RKO (cell line): ENCODE results near the gene CIBAR2.

Experiments used
- DNase-seq: peaks from one replicate; pipeline ENCODE4 v3.0.0-alpha.2; 2016; ENCODE audit warnings: low spot score

Gene CIBAR2

DNA sequence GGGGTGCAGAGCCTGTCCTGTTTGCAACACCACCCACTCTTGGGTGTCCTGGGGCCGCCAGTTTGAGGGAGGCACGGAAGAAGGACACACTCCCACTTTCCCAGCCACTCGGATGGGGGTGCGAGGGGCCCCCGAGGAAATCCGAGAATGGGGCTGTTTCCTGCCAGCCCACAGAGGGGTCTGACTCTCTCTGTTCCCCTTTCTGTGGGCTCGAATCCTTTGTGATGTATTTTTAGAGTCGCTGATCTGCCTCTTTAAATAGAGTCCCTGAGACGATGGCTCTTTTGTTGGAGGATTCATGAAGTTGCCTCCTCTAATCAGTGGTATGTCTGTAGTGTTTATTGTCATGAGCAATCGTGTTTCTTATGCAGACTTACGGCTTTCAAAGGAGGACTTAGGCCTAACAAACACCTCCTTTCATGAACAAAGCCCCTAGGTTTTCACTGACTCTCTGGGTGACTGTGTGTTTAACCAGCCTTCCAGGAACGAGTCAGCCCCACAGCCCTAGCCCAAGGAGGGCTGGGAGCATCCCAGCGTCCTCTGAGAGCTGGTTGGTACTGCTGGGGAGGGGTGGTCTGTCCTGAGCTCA is 29.1 kb downstream of the CIBAR2 start:
- DNase-seq: no peak

DNA sequence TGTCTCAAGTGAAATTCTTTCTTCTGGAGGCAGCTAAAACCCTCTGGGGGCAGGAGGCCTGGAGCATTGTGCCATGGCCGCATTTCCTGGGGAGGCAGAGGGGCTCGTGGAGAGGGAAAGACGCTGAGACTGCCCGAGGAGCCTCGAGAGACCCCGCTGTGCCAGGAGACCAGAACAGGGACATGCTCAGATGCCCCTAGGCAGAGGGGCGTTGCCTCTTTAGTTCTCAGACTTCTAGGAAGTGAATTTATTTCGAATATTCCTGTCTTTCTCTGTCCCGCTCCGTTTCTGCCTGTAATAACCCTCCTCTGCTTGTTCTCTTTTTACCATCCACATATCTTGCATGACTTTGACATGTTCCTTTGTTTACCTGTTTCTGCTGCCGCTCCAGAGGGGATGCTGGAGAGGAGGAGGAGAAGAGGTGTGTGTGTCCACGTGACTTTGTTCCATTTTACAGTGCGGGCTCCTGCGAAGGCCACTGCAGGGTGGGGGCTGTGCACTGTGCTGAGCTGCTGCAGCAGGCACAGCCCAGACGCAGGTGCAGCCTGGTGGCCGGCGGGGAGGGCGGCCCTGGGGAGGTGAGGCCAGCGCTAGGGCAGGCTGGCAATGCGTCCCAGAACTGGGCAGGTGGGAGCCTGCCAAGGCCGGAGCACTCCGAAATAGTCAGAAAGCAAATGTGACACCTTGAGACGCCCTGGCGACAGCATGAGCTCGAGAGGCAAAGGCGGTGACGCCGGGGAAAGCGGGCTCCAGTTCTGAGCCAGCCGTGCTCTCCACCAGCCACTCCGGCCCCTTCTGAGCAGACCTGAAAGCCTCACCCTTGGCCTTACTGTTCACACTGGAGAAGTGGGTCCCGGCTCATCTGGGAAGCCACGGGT is 29.9 kb downstream of the CIBAR2 start:
- no peak for DNase-seq

GRCh38 chr16:85081765-85082164 is 30.5 kb downstream of the CIBAR2 start:
- DNase-seq: no peak

- no peak for DNase-seq
Observed at GRCh38 chr16:85081038-85081437, 31.2 kb downstream of the CIBAR2 start.

- no peak for DNase-seq
Observed at GRCh38 chr16:85079785-85080570, 32.3 kb downstream of the CIBAR2 start.

DNA sequence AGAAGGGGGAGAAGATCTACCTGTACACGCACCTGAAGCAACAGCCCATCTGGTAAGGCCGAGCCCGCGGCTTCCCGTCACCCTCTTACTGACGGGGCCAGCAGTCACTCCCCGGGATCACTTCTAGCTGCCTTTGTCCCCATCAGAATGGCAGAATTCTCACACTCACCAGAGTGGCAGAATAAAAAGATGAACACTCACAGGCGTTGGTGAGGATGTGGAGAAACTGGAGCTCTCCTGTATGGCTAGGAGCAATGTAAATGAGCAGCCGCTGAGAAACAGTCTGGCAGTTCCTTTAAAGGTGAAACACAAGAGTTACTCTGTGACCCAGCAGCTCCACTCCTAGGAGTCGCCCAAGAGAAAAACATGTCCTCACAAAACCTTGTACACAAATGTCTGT is 33.3 kb downstream of the CIBAR2 start:
- no peak for DNase-seq

GRCh38 chr16:85078226-85078625 is 34.0 kb downstream of the CIBAR2 start:
- no peak for DNase-seq

- DNase-seq: no peak
Observed at GRCh38 chr16:85077576-85078125, 34.6 kb downstream of the CIBAR2 start.

DNA sequence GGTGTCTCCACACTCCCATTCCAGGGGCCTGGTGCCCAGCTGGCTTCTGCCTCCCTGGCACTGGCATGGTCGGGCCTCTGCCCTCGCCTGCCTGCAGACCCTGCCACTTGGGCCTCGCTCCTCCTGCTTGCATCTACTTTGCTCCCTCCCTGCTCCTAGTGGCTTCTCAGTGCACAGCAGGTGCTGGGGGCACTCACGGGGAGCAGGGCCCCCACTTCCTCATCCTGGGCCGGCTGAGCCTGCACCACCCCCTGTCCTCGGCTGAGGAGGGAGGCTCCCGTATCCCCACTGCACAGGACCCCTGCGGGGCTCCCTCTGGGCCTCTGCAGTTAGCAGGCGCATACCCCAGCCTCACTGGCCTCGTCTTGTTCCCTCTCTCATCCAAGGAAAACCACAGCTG is 35.2 kb downstream of the CIBAR2 start:
- DNase-seq: no peak

DNA sequence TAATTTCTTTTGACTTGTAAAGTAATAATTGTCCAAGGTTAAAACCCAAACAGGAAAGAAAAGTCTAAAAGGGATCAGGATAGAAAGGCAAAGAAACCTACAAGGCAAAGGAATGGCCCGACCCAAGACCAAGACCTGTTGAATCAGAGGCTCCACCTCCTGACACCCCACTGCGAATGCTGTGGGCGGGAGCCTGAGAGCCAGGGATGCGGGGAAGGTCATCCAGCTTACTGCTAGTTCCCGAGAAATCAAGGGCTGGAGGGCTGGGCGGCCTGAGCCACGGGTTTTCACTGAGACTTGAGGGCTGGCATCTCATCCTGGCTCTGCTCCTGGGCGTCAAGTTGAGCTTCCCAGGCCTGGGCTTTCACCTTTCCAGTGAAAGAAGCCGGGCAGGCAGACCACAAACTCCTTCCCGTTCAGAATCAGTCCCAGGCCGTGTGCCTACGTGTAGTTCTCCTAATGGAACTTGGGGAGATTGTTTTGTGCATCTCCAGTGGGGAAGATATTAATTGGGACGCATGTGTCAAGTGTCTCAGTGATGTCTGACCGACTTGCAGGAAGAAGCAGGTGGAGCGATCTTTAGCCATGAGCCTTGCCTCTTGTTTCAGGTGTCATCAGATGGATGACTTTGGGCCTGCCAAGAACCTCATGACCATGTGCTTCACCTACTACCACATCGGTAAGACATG is 36.9 kb downstream of the CIBAR2 start:
- no peak for DNase-seq

GRCh38 chr16:85074225-85074914 is 37.9 kb downstream of the CIBAR2 start:
- no peak for DNase-seq

- DNase-seq: no peak
Observed at GRCh38 chr16:85072947-85073346, 39.3 kb downstream of the CIBAR2 start.

DNA sequence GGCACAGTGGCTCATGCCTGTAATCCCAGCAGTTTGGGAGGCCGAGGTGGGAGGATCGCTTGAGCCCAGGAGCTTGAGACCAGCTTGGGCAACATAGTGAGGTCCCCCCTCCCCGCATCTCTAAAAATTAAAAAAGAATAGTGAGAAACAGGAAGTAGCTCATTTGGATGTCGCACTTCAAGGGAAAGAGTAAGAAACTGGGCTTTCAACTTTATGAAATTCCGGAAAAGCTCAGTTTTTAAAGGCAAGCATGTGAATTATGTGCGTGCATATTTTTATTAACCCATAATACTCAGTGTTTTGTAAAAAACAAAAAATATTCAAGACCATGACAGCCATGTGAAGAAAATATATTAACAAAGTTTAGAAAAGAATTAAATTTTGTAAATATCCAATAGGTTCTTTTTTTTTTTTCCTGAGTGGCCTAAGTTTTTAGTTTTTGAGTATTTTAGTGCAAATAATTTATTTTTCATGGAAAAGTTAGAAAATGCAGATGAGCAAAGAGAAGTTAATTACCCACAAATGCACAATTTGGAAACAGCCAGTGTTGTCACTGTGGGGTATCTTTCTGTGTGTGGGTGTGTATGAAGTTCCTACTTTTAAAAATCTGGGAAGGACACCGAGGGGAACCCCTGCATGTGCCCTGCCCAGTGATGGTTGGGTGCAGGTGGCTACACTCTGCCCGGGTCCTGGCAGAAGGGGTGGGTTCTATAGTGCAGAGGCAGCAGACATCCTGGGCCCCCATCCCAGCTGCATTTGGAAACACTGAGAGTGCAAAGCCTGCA is 40.0 kb downstream of the CIBAR2 start:
- DNase-seq: no peak

DNA sequence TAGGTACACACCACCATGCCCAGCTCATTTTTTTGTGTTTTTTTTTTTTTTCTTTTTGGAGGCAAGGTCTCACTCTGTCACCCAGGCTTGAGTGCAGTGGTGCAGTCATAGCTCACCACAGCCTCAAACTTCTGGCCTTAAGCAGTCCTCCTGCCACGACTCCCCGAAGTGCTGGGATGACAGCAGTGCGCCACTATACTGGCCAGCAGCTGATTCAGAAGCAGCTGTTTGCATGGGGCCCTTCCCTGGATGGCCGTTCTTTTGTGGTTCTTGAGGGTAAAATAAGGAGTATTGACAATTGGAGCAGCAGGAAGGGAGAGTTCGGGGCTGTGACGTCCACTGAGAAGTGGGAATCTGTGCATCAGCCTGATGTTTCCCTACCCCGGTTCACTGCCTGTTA is 43.1 kb downstream of the CIBAR2 start:
- DNase-seq: no peak

DNA sequence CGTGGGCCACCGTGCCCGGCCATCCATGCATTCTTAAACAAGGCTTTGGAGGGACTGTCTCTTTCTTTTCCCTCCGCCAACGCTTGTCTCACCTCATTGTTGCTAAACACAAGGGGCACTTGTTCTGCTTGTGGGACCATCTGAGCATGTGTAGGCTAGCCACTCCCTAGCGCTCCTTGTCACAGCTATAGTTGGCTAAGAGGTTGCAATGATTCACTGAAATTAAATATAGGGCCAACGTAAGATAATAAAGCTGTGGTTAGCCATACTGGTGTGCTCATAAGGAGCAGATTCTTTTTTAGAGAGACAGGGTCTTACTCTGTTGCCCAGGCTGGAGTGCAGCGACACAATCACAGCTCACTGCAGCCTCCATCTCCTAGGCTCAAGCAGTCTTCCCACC is 43.5 kb downstream of the CIBAR2 start:
- no peak for DNase-seq

- DNase-seq: no peak
Observed at GRCh38 chr16:85067426-85067825, 44.8 kb downstream of the CIBAR2 start.

GRCh38 chr16:85067024-85067423 is 45.2 kb downstream of the CIBAR2 start:
- no peak for DNase-seq

GRCh38 chr16:85066346-85066885 is 45.9 kb downstream of the CIBAR2 start:
- no peak for DNase-seq

GRCh38 chr16:85065099-85065498 is 47.2 kb downstream of the CIBAR2 start:
- no peak for DNase-seq

DNA sequence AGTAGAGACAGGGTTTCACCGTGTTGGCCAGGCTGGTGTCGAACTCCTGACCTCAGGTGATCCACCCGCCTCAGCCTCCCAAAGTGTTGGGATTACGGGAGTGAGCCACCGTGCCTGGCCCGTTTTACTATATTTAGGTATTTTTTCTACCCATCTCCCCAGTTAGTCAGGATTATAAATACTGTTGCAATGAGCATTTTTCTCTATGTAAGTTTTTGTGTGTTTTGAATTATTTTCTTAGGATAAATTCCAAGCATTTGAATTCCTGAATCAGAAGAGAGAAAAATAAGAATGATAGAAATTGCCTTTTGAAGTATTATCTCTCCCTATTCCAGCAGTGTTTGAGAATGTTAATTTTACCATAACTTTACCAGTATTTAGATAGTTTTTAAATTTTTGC is 48.1 kb downstream of the CIBAR2 start:
- DNase-seq: no peak
